GM12872 (cell line): ENCODE measurements around the gene FAM227B.

Experiments
- CTCF ChIP-seq: IDR thresholded peaks from 3 replicates; pipeline ENCODE4 v1.5.1; 2011; ENCODE audit warnings: low read depth, mild to moderate bottlenecking, low read length, moderate library complexity; ENCODE audit not compliant: insufficient read depth

Gene FAM227B

DNA sequence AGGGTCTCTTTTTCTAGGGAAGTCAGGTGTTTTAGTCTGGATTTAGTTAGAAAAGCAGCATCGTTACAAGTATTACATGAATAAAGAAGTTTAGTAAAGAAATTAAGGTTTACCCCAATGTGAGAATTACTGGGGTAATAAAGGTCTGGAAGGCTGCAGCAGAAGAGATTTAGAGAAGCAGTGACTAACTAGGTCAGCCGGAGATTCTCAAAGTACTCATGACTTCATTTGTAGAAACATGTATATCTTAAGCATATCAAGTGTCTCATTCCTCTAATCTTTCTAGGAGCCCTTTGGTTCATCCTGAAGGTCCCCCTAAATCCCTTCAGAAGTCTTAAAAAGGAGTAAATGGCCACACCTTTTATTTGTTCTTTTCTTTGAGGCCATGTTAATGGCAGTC lies 26.3 kb upstream of the FAM227B start:
- no peak for TF ChIP-seq CTCF

DNA sequence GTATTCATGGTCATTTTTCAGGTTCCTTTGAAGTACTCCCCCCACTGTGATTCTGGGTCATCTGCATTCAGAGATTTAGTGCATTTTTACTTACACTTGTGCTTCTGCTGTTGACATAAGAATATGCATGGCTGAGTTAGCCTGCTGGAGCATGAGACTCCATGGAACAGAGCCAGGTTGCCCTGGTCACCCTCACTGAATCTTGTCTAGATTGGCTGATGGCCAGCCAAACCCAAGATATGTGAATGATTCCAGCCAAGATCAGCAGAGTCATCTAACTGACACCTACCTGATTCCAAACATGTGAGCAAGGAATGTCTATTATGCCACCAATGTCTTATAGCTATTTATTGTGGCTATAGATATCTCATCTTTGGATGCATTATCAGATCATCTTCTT lies 25.3 kb upstream of the FAM227B start:
- TF ChIP-seq CTCF: no peak

DNA sequence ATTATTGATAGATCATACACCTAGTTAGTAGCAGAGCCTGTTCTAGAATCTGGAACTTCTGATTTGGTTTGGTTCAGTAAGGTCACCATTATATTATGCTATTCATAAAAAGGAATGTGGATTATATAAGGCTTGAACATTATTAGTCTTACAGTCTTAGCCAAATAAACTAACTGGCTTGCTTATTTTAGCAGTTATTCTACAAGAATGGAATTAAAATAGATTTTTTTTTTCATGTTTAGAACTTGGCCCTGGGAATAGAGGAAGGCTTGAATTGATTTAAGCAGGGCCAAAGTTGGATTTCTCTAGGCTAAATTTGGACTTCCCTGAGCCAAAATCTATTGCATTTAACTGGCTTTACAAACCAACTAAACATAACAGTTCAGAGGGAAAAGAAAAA lies 24.7 kb upstream of the FAM227B start:
- TF ChIP-seq CTCF: no peak

GRCh38 chr15:49644364-49644794 lies 23.8 kb upstream of the FAM227B start:
- TF ChIP-seq CTCF: no peak

DNA sequence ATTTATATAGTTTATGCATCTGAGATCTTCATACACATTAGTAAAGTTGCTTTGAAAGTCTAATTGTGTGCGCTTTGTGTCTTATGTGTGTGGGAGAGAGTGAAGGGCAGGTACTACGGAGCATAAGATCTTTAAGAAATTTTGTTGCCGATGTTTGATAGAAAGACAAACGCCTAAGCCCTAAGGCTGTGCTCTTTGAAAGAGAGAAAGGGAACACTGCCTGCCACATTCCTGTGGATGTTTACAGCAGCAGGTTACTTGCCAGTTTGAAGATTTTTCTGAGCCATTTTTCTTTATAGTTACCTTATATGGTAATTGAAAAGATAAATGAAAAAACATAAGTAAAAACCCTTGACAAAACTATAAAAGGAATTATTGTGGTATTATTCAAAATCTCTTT lies 17.2 kb upstream of the FAM227B start:
- TF ChIP-seq CTCF: no peak

GRCh38 chr15:49628379-49628778 lies 7.8 kb upstream of the FAM227B start:
- TF ChIP-seq CTCF: no peak

- no peak for TF ChIP-seq CTCF
Observed at GRCh38 chr15:49627407-49627877, 6.8 kb upstream of the FAM227B start.
